ENCODE results near the gene LAMTOR1.

The LAMTOR1 gene

GRCh38 chr11:72084076-72084475 lies 19.0 kb downstream of the LAMTOR1 start:
- in situ Hi-C loops (cut with HindIII; ENCODE audit: low sequenced_read_pairs), result no loop called here
- no peak overlapping the region for H3K4me3 ChIP-seq (ENCODE audit: low read depth, low read length)
- DNase-seq (ENCODE audit: low read depth, low spot score), result no peak
- TF ChIP-seq CTCF (IDR thresholded peaks at IDR 0.05; ENCODE audit: low read depth, low read length), result no peak

GRCh38 chr11:72083414-72083813 lies 19.7 kb downstream of the LAMTOR1 start:
- no peak overlapping the region for H3K4me3 ChIP-seq (ENCODE audit: low read depth, low read length)
- in situ Hi-C loops (cut with HindIII; ENCODE audit: low sequenced_read_pairs), result no loop called here
- no peak for TF ChIP-seq CTCF (IDR thresholded peaks at IDR 0.05; ENCODE audit: low read depth, low read length)
- no peak for DNase-seq (ENCODE audit: low read depth, low spot score)

GRCh38 chr11:72081821-72082453 lies 21.2 kb downstream of the LAMTOR1 start:
- no peak for TF ChIP-seq CTCF (IDR thresholded peaks at IDR 0.05; ENCODE audit: low read depth, low read length)
- in situ Hi-C loops (cut with HindIII; ENCODE audit: low sequenced_read_pairs), result no loop called here
- H3K4me3 ChIP-seq (ENCODE audit: low read depth, low read length), result no peak overlapping the region
- DNase-seq (ENCODE audit: low read depth, low spot score), result no peak

GRCh38 chr11:72081184-72081644 lies 21.9 kb downstream of the LAMTOR1 start:
- no peak for TF ChIP-seq CTCF (IDR thresholded peaks at IDR 0.05; ENCODE audit: low read depth, low read length)
- H3K4me3 ChIP-seq (ENCODE audit: low read depth, low read length), result peak overlapping the region; percentile 56
- in situ Hi-C loops (cut with HindIII; ENCODE audit: low sequenced_read_pairs), result no loop called here
- no peak for DNase-seq (ENCODE audit: low read depth, low spot score)

- peak within 1 kb of the TSS; percentile 56 for H3K4me3 ChIP-seq (ENCODE audit: low read depth, low read length)
- no peak for TF ChIP-seq CTCF (IDR thresholded peaks at IDR 0.05; ENCODE audit: low read depth, low read length)
- DNase-seq (ENCODE audit: low read depth, low spot score), result peak; percentile 100
- in situ Hi-C loops (cut with HindIII; ENCODE audit: low sequenced_read_pairs), result no loop called here
These were observed 22.5 kb downstream of the LAMTOR1 start, which contains the start of the genes LRRC51 and NUMA1 for GRCh38 chr11:72080326-72081183. TSS of gene LRRC51 (plus strand) at chr11:72080850. CDS start at chr11:72089084, 8,234 bp downstream. TSS of gene NUMA1 (minus strand) at chr11:72080542. CDS start at chr11:72035943, 44,599 bp downstream.

GRCh38 chr11:72079819-72080325 lies 23.2 kb downstream of the LAMTOR1 start:
- in situ Hi-C loops (cut with HindIII; ENCODE audit: low sequenced_read_pairs), result no loop called here
- peak overlapping the region; percentile 56 for H3K4me3 ChIP-seq (ENCODE audit: low read depth, low read length)
- TF ChIP-seq CTCF (IDR thresholded peaks at IDR 0.05; ENCODE audit: low read depth, low read length), result no peak
- DNase-seq (ENCODE audit: low read depth, low spot score), result no peak

Data from astrocyte of the spinal cord (primary cell).